RCC 7860 (cell line): ENCODE data around the gene GJA5.
"Not testable (repeated sequence)": the region's sequence is repeated elsewhere in the genome, so short reads cannot be mapped to it uniquely, and the experiment has no call there.

Source experiments
- DNase-seq: peaks from one replicate; pipeline ENCODE4 v3.0.0-alpha.2; 2015; ENCODE audit warnings: low spot score
- FAIRE-seq: peaks from 2 replicates; lab custom pipeline; 2012; peaks lifted over from hg19 to GRCh38; lab: Jason Lieb, UNC

The GJA5 gene

DNA sequence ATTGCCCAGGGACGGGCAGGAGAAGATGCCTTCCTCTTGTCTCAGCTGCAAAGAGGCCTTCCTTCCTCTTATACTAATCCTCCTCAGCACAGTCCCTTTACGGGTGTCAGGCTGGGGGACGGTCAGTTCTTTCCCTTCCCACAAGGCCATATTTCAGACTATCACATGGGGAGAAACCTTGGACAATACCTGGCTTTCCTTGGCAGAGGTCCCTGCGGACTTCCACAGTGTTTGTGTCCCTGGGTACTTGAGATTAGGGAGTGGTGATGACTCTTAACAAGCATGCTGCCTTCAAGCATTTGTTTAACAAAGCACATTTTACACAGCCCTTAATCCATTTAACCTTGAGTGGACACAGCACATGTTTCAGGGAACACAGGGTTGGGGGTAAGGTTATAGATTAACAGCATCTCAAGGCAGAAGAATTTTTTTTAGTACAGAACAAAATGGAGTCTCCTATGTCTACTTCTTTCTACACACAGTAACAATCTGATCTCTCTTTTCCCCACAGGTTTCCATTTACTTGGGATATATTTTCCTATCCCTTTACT lies 26.0 kb downstream of the GJA5 start:
- not testable (repeated sequence) for FAIRE-seq, DNase-seq

DNA sequence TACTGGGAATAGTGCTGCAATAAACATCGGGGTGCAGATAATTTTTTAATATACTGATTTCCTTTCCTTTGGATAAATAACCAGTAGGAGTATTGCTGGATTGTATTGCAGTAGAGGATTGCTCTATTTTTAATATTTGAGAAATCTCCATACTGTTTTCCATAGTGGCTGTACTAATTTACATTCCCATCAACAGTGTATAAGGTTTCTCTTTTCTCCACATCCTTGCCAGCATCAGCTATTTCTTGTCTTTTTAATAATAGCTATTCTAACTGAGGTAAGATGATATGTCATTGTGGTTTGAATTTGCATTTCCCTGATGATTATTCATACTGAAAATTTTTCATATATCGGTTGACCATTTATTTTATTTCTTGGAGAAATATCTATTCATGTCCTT lies 31.1 kb downstream of the GJA5 start:
- DNase-seq (no peak), FAIRE-seq (no peak)

DNA sequence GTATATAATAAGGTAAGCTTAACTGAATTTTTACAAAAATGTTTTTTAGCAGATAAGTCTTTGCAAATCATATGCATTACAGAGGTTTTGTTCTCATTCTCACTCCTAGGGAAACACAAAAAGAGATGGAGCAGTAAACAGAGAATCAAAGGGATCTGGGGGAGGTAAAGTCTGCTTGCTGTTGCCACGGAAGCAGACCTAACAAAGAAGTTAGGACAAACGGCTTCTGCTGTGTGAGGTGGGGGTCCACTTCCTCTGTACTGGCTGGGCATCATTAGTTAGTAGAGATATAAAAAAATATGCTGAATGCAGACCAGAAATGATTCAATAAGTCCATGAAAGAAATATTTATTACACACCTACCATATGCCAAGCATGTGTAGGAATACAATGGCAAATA lies 34.2 kb downstream of the GJA5 start:
- FAIRE-seq (no peak), DNase-seq (no peak)

DNA sequence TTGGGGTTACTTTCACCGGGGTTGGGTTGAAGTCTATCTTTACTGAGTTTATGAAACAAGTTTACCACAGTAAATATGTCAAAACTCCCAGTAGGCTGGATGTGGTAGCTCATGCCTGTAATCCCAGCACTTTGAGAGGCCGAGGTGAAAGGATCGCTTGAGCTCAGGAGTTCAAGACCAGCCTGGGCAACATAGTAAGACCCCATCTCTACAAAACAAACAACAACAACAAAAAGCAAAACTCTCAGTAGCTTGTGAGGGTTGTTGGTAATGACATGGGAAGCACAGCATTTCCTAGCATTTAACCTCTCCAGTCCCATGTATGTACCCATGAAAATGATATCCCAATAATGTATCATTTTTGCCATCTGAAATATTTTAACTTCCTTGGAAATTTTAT lies 34.7 kb downstream of the GJA5 start:
- no peak for DNase-seq
- no peak for FAIRE-seq

DNA sequence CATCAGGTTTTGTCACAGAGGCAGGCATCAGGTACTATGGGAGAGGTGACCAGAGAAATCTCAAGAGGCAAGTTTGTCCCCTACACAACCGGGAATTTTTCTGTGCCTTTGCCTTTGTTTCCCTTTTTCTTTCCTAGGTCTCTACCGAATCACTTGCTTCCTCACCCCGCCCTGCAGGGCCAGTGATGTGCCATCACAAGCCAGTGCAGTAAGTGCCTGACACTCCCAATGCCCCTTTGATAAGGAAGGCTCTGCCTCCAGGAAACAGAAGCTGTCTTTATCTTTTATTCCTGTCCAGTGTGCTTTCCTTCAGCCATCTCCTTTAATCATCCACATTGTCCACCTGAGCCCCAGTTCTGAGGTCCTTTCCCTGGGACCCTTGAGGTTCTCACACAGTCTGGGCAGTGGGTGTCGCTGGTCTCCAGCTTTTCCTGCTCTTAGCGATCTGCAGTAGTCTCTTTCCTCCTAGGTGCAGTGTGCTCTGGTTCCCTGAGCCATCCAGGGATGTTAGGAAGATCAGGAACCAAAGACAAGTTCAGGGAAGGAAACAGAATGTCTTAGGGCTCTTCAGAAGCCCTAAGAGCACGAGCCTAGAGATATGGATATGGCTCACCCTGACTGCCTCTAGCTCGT lies 36.6 kb downstream of the GJA5 start:
- FAIRE-seq (no peak), DNase-seq (no peak)

DNA sequence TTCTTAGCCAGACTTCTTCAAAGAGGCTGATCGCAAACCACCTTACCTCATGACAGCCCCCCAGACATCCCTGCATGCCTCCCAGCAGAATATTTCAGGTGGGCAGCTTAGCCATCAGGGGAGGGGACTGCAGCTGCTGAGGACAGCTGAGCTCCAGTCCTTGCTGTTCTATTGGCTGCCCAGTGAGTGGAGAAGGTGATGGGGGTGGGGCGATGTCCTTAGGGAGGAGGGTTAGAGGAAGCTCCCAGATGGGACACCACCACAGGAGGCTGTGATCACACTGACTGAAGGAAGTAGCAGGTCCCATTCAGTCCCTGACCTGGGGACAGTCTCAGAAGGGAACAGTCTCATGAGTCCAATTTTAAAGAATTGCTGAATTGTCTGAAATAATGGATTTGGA lies 38.3 kb downstream of the GJA5 start:
- FAIRE-seq, result no peak
- DNase-seq, result no peak

DNA sequence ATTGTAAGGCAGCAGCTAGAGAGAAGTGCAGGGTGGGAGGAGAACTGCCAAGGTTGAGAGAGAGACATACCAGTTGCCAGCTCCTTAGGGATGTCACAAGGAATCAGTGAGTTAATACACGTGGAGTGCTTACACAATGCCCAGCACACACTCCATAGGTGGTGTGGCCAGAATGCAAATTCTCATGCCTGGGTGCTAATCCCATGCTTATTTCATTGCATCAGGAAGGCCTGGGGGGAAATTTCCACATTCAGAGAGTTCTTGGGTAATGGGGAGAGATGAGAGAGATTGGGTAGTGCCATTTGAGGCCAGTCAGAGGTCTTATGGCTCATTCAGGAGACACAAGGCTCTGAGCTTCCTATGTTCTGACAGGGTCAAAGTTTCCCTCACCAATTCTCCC lies 38.7 kb downstream of the GJA5 start:
- no peak for DNase-seq
- FAIRE-seq, result no peak

DNA sequence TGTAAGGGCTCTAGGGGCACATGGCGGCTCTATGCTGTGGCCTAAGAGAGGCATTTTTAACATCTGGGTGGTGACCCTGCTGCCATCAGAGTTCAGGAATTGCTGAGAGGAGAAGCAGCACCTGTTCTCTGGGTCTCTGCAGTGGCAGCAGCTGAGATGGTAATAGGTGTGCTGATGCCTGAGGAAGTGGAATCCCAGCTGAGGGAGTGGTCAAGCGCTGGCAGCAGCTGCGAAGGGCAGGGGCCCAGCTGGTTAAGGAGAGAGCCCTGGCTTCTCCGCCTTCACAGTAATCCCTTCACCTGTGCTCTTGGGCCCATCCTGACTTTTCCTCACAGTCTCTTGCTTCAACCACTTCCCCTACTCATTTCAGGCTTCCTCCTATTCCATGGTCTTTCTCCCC lies 39.8 kb downstream of the GJA5 start:
- no peak for DNase-seq
- no peak for FAIRE-seq

DNA sequence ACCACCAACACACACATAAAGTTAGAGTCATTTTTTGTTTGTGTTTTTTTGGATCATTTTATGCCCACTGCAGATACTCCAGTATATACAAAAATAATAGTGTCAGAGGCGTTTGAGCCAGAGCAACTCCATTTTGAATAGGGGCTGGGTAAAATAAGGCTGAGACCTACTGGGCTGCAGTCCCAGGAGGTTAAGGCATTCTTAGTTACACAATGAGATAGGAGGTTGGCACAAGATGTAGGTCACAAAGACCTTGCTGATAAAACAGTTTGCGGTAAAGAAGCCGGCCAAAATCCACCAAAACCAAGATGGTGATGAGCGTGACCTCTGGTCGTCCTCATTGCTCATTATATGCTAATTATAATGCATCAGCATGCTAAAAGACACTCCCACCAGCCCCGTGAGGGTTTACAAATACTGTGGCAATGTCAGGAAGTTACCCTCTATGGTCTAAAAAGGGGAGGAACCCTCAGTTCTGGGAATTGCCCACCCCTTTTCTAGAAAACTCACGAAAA lies 40.6 kb downstream of the GJA5 start:
- FAIRE-seq, result no peak
- no peak for DNase-seq

DNA sequence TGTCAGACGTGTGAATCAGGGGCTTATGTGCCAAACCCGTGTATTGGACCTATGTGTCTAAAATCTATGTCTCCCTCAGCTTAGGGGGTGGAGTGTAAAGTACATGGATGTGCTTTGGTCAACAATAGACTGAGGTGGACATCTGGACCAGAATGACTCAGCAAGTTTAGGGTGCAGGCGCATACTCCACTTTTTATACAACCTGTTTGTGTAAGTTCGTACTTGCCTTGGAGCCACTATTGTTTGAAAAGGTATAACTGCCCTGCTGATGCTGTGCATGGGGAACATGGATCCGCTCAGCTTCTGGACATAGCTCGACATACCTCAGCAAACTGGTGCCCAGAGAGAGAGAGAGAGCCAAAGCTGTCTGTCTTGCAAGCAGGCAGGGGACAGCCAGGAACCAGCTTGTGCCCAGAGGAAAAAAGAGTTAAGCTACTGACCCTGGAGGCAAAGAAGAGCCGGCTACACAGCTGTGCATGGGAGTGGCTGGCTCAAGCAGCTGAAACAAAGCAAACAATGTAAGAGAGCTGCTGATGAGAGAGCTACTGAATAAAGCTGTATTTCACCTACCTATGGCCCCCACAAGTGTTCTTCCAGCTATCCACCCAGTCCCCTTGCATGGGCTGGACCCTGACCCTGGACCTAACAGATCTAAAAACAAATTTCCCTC lies 41.2 kb downstream of the GJA5 start:
- DNase-seq (no peak), FAIRE-seq (no peak)

DNA sequence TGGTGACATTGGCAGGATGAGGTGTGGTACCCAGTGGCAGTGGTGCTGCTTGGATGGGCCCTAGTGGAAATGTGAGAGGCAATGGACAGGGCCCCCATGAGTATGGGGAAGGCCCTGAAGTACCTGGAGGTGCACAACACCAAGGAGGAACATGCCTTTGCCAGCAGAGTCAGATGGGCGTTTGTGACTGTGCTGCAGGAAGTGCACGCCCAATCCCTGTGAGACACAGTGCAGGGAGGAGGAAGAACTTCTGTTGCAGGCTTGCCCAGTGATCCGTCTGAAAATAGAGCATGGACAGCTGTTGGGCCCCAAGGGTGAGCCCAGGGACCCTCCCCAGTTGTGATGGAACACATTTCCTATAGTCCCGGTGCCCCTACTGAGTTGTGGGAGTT lies 42.7 kb downstream of the GJA5 start:
- no peak for DNase-seq
- no peak for FAIRE-seq

DNA sequence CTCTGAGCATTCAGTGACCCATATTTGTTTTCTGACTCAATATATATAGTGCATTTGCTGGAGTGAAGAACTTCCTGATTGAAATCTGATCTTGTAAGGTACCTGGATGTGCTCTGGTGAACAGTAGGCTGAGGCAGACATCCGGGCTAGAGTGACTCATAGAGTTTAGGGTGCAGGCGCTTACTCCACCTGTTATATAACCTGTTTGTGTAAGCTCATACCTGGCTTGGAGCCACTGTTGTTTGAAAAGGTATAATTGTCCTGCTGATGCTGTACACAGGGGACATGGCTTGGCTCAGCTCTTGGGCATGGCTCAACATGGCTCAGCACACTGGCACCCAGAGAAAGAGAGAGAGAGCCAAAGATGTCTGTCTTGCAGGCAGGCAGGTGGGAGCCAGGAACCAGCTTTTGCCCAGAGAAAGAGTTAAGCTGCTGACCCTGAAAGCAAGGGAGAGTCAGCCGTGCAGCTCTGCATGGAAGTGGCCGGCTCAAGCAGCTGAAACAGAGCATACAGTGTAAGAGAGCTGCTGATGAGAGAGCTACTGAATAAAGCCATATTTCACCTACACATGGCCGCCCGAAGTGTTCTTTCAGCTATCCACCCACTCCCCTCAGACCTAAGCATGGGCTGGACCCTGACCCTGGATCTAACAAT lies 43.2 kb downstream of the GJA5 start:
- peak; percentile 74 for DNase-seq
- peak; percentile 69 for FAIRE-seq

DNA sequence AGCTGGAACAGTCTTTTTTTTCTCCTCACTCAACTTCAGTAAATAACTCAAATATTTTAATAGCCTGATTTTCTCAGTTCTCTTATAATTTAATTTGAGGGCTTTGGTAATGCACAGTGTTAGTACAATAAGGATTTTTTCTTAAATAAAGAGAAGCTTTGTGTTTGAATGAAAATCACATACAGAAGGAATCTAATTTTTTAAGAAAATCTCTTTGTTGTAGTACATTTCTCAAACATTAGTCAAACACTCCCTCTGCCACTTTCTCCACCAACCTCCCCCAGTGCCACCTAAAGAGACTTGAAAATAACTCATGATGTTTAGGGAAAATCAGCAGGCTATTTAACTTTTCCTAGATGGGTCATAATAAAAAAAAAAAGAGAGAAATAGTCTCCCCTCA lies 47.8 kb downstream of the GJA5 start:
- no peak for FAIRE-seq
- DNase-seq, result no peak
